Lung microvascular endothelial cell (primary cell): ENCODE results near the gene CPZ. TPM values are rescaled to one million over a fixed set of nuclear protein-coding genes. Genes with fewer than 3 reads are reported as not detected.
"Not testable (repeated sequence)": the region's sequence is repeated elsewhere in the genome, so short reads cannot be mapped to it uniquely, and the experiment has no call there.

Experiments
- DNase-seq, 2 donors: peaks; one replicate each; pipeline versions ENCODE4 v3.0.0 to v3.0.0-alpha.2; 2010; ENCODE audit warnings: low read depth in 2 of 2
- total RNA-seq: library from RNA; depleted of rRNA; stranded (reverse); fragments of >200 nt; gene quantifications from 2 replicates; pipeline ENCODE4 v1.2.1, GENCODE V29; 2014

Gene CPZ
- total RNA-seq, 1 donor from 2014 or later: not detected

- DNase-seq: no peak
Measured at GRCh38 chr4:8608714-8609391, 16.3 kb downstream of the CPZ start.

- DNase-seq: no peak
Measured at GRCh38 chr4:8609406-8609805, 16.8 kb downstream of the CPZ start.

- no peak for DNase-seq
Measured at GRCh38 chr4:8609824-8610350, 17.3 kb downstream of the CPZ start.

- no peak for DNase-seq
Measured at GRCh38 chr4:8610858-8611616, 18.5 kb downstream of the CPZ start.

GRCh38 chr4:8612646-8613045 is 20.1 kb downstream of the CPZ start:
- DNase-seq: no peak

- no peak for DNase-seq
Measured at GRCh38 chr4:8613421-8614364, 21.1 kb downstream of the CPZ start.

GRCh38 chr4:8614365-8615193 is 22.0 kb downstream of the CPZ start:
- DNase-seq: no peak

- DNase-seq: no peak
Measured at GRCh38 chr4:8615366-8615765, 22.8 kb downstream of the CPZ start.

GRCh38 chr4:8615921-8616787 is 23.6 kb downstream of the CPZ start:
- DNase-seq: no peak

GRCh38 chr4:8616831-8617230 is 24.3 kb downstream of the CPZ start:
- DNase-seq: no peak

- DNase-seq: no peak
Measured at GRCh38 chr4:8617486-8618040, 25.0 kb downstream of the CPZ start.

GRCh38 chr4:8618421-8618820 is 25.9 kb downstream of the CPZ start:
- DNase-seq: no peak

- DNase-seq: no peak
Measured at GRCh38 chr4:8618961-8619720, 26.6 kb downstream of the CPZ start.

GRCh38 chr4:8621135-8621534 is 28.6 kb downstream of the CPZ start:
- not testable (repeated sequence) for DNase-seq

- not testable (repeated sequence) for DNase-seq
Measured at GRCh38 chr4:8624601-8625272, 32.2 kb downstream of the CPZ start.

GRCh38 chr4:8630240-8630905 is 37.8 kb downstream of the CPZ start:
- not testable (repeated sequence) for DNase-seq

GRCh38 chr4:8631896-8632295 is 39.3 kb downstream of the CPZ start:
- DNase-seq: not testable (repeated sequence)

- not testable (repeated sequence) for DNase-seq
Measured at GRCh38 chr4:8634773-8635172, 42.2 kb downstream of the CPZ start.
